ENCODE results near the gene SYT9. TPM values are rescaled to one million over a fixed set of nuclear protein-coding genes. Genes with fewer than 3 reads are reported as not detected.

SYT9 gene
- total and polyA plus RNA-seq, 2 of the 4 experiments (the other 2 are of a cell fraction): not detected

DNA sequence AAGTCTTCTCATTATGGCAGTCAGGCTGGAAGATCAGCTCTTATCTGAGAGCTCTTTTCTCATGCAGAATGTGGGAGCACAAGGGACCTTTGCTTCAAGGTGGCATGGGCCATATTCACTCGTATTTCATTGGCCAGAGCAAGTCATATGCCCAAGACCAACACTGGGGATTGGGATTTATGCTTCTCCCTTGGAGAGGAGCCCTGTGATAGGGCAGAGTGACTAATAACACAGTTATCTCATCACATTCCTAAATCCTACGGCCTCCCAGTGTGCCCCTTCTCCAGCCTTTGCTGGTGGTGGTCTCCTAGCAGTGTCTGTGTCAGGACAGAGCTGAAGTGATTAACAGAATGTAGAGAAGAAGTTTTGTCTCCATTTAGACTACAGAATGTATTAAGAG, 48.6 kb downstream of the SYT9 start:
- ChIA-PET POLR2A (ENCODE audit: unreplicated experiment) (no interaction called here), CTCF (no interaction called here)
- H3K9me3 ChIP-seq (ENCODE audit: control insufficient read depth, insufficient read depth, low read length): peaks cover 2% of the 10 kb centered on the region; the same call in 1 of the 2 replicates
- no peak overlapping the region for H2BK20ac ChIP-seq (ENCODE audit: low read depth, low read length)
- H3K9ac ChIP-seq (ENCODE audit: low read depth, low read length): no peak overlapping the region
- BruUV-seq (replicated peaks): no TSS peak
- H3K27ac ChIP-seq (ENCODE audit: insufficient read depth, low read length): no peak overlapping the region
- H2BK15ac ChIP-seq (ENCODE audit: low read depth, low read length): no peak overlapping the region
- H4K5ac ChIP-seq (ENCODE audit: low read depth, low read length): no peak overlapping the region
- intact Hi-C loops (cut with micrococcal nuclease) (no loop called here), dilution Hi-C loops (cut with HindIII; ENCODE audit: low sequenced_read_pairs, unreplicated experiment) (no loop called here), in situ Hi-C loops (cut with MboI; ENCODE audit: low sequenced_read_pairs) (no loop called here)
- TF ChIP-seq, protein P1, sequence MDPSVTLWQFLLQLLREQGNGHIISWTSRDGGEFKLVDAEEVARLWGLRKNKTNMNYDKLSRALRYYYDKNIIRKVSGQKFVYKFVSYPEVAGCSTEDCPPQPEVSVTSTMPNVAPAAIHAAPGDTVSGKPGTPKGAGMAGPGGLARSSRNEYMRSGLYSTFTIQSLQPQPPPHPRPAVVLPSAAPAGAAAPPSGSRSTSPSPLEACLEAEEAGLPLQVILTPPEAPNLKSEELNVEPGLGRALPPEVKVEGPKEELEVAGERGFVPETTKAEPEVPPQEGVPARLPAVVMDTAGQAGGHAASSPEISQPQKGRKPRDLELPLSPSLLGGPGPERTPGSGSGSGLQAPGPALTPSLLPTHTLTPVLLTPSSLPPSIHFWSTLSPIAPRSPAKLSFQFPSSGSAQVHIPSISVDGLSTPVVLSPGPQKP (IDR thresholded peaks at IDR 0.05; ENCODE audit: borderline replicate concordance, low read depth, low read length): no peak
- TF ChIP-seq CEBPB (IDR thresholded peaks at IDR 0.05; ENCODE audit: low read depth, low read length): no peak
- TF ChIP-seq RFX5 (IDR thresholded peaks at IDR 0.05; ENCODE audit: low read depth, low read length): no peak
- TF ChIP-seq MAZ (IDR thresholded peaks at IDR 0.05; ENCODE audit: borderline replicate concordance, low read depth, low read length): no peak
- no peak for TF ChIP-seq RCOR1 (IDR thresholded peaks at IDR 0.05; ENCODE audit: insufficient replicate concordance, low read length)
- TF ChIP-seq MXI1 (IDR thresholded peaks at IDR 0.05; ENCODE audit: borderline replicate concordance, low read depth, low read length): no peak
- TF ChIP-seq, protein P2, sequence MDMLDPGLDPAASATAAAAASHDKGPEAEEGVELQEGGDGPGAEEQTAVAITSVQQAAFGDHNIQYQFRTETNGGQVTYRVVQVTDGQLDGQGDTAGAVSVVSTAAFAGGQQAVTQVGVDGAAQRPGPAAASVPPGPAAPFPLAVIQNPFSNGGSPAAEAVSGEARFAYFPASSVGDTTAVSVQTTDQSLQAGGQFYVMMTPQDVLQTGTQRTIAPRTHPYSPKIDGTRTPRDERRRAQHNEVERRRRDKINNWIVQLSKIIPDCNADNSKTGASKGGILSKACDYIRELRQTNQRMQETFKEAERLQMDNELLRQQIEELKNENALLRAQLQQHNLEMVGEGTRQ (IDR thresholded peaks at IDR 0.05; ENCODE audit: low read depth, low read length): no peak
- no peak for TF ChIP-seq MAFK (IDR thresholded peaks at IDR 0.05; ENCODE audit: low read depth, low read length)
- TF ChIP-seq CHD1 (IDR thresholded peaks at IDR 0.05; ENCODE audit: low read depth, low read length): no peak
- no peak for TF ChIP-seq NFE2L2 (IDR thresholded peaks at IDR 0.05; ENCODE audit: low read depth, low read length)
- H3K4me3 ChIP-seq (ENCODE audit: insufficient read depth, low read depth, low read length): no peak overlapping the region
- H3K18ac ChIP-seq (ENCODE audit: low read depth, low read length): no peak overlapping the region
- no peaks in the 10 kb centered on the region for H3K27me3 ChIP-seq (ENCODE audit: control insufficient read depth, insufficient read depth, low read length)
- ATAC-seq (ENCODE audit: low read depth) (no peak), DNase-seq (no peak)
- no peaks in the 10 kb centered on the region for H3K79me1 ChIP-seq (ENCODE audit: low read depth in 1 of 2, low read length in 2 of 2)
- H2AK5ac ChIP-seq (ENCODE audit: low read depth, low read length): no peak overlapping the region
- H4K20me1 ChIP-seq (ENCODE audit: insufficient read depth, low read length): no peaks in the 10 kb centered on the region
- H2AK9ac ChIP-seq (replicated peaks; ENCODE audit: low read depth, low read length, poor library complexity): no peak overlapping the region
- H3K14ac ChIP-seq (replicated peaks; ENCODE audit: low read depth, low read length): no peak overlapping the region
- H4K8ac ChIP-seq (ENCODE audit: low read depth in 2 of 2, low read length in 2 of 2): no peak overlapping the region
- no peak overlapping the region for H2AFZ ChIP-seq (replicated peaks; ENCODE audit: low read length, poor library complexity)
- H2BK120ac ChIP-seq (ENCODE audit: low read depth, low read length): no peak overlapping the region
- no peak overlapping the region for H3K23ac ChIP-seq (ENCODE audit: low read depth, low read length)
- no peak overlapping the region for H4K91ac ChIP-seq (ENCODE audit: insufficient read depth, low read depth, low read length)
- no CpG with 5 or more reads among the region's 2 CpGs for WGBS, 2 experiments (ENCODE audit: extremely low coverage in 2 of 2, insufficient read length in 1 of 2)
- no peaks in the 10 kb centered on the region for H3K9me1 ChIP-seq (ENCODE audit: insufficient read depth, low read length)
- H3K4me2 ChIP-seq (ENCODE audit: low read depth, low read length): no peak overlapping the region
- H3K4ac ChIP-seq (ENCODE audit: low read depth, low read length): no peak overlapping the region
- H2BK5ac ChIP-seq (ENCODE audit: low read depth, low read length, poor library complexity, severe bottlenecking): no peak overlapping the region
- H3K4me1 ChIP-seq (ENCODE audit: control insufficient read depth, insufficient read depth, low read length): no peaks in the 10 kb centered on the region
- no peaks in the 10 kb centered on the region for H3K36me3 ChIP-seq (ENCODE audit: control insufficient read depth, insufficient read depth, low read length)
- H3K56ac ChIP-seq (ENCODE audit: extremely low read depth, insufficient read depth, low read length): no peak overlapping the region
